ENCODE results near the gene ATAT1. TPM values are rescaled to one million over a fixed set of nuclear protein-coding genes. Genes with fewer than 3 reads are reported as not detected.

Gene ATAT1
- total RNA-seq, 1 experiment from 2014 or later: 6.6 TPM

GRCh38 chr6:30683183-30683979 lies 56.7 kb downstream of the ATAT1 start:
- no peak for DNase-seq (ENCODE audit: low read depth)

- DNase-seq (ENCODE audit: low read depth): no peak
These were observed 57.3 kb downstream of the ATAT1 start for GRCh38 chr6:30683980-30684338.

GRCh38 chr6:30684386-30685156 lies 57.9 kb downstream of the ATAT1 start:
- peak; percentile 44 for DNase-seq (ENCODE audit: low read depth)

- peak; percentile 42 for DNase-seq (ENCODE audit: low read depth)
These were observed 58.7 kb downstream of the ATAT1 start for GRCh38 chr6:30685157-30686008.

- DNase-seq (ENCODE audit: low read depth): peak; percentile 64
These were observed 59.6 kb downstream of the ATAT1 start, which contains the start of gene PPP1R18 for GRCh38 chr6:30686009-30686907. Gene PPP1R18 (minus strand): TSS chr6:30686645. CDS start chr6:30686018, 627 bp downstream.

- DNase-seq (ENCODE audit: low read depth): peak; percentile 99
These were observed 60.4 kb downstream of the ATAT1 start for GRCh38 chr6:30686908-30687658.

GRCh38 chr6:30687659-30688431 lies 61.2 kb downstream of the ATAT1 start:
- DNase-seq (ENCODE audit: low read depth): no peak

GRCh38 chr6:30688569-30688968 lies 61.9 kb downstream of the ATAT1 start:
- no peak for DNase-seq (ENCODE audit: low read depth)

- no peak for DNase-seq (ENCODE audit: low read depth)
These were observed 62.6 kb downstream of the ATAT1 start for GRCh38 chr6:30689022-30689865.

- no peak for DNase-seq (ENCODE audit: low read depth)
These were observed 63.3 kb downstream of the ATAT1 start for GRCh38 chr6:30689985-30690384.

GRCh38 chr6:30690403-30691207 lies 63.9 kb downstream of the ATAT1 start, which contains the start of gene NRM:
Gene NRM (minus strand): TSS chr6:30690984. CDS start chr6:30690974, 10 bp downstream.
- DNase-seq (ENCODE audit: low read depth): peak; percentile 85

GRCh38 chr6:30691208-30691847 lies 64.7 kb downstream of the ATAT1 start:
- no peak for DNase-seq (ENCODE audit: low read depth)
